ENCODE measurements around the gene SH3GL1.

The SH3GL1 gene

DNA sequence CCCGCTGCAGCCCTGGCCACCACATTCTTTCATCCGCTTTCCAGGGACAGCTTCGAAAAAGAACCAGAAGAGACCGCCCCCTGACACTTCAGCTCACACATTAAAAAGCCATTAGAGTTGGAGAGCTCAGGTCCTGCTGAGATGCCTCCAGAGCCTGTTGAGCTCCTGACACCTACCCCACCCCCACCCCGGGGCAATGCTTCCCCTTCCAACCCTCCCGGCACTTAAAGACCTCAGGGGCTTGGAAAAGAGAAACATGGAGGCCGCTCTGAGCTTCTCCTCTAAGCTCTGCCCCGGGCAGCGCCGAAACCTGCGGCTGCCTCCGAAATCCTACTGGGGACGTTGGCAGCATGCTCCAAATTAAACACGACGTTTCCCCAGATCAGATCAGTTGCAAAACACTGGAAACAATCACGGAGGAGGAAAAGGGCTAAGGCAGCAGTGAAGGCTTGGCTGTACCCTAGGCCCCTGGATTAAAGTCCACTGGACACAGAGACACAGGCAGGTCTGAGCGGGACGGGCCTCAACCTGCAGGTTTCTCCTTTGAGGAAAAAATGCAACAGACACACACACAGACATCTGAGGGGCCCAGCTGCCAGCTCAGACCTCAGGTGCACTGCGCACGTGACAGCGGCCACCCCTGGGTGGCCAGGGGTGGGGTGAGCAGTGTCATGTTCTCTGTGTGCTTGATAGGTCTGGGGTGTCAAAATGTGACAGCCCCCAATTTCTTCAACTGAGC, 9.6 kb downstream of the SH3GL1 start:
- DNase-seq (ENCODE audit: low read depth): peak; percentile 69
- TF ChIP-seq, protein P1, sequence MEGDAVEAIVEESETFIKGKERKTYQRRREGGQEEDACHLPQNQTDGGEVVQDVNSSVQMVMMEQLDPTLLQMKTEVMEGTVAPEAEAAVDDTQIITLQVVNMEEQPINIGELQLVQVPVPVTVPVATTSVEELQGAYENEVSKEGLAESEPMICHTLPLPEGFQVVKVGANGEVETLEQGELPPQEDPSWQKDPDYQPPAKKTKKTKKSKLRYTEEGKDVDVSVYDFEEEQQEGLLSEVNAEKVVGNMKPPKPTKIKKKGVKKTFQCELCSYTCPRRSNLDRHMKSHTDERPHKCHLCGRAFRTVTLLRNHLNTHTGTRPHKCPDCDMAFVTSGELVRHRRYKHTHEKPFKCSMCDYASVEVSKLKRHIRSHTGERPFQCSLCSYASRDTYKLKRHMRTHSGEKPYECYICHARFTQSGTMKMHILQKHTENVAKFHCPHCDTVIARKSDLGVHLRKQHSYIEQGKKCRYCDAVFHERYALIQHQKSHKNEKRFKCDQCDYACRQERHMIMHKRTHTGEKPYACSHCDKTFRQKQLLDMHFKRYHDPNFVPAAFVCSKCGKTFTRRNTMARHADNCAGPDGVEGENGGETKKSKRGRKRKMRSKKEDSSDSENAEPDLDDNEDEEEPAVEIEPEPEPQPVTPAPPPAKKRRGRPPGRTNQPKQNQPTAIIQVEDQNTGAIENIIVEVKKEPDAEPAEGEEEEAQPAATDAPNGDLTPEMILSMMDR (IDR thresholded peaks at IDR 0.05; ENCODE audit: insufficient read depth, low read depth, low read length, missing control alignments): no peak
- no peak overlapping the region for H3K4me3 ChIP-seq (ENCODE audit: low read length)

DNA sequence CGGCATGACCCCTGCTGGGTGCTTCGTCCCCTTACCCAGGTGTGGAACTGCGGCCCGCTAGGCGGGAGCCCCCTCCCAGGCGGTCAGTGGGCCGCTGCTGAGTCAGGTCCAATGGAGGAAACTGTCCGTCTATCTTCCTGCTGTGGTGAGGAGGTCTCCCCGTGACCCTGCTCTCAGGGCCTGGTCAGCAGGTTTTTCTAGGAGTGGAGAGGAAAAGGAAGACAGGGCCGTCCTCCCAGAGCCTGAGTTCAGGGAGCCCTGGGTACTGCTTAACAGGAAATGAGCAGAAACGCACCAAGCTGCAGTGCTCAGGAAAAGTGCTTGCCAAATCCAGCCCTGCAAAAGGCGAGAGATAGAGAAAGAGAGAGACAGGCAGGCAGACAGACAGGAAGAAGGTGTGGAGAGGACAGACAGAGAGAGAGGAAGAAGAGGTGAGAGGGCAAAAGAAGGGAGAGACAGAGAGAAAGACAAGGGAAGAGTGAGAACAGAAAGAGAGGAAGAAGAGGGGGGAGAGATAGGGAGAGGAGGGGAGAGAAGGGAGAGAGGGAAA, 10.3 kb downstream of the SH3GL1 start:
- H3K4me3 ChIP-seq (ENCODE audit: low read length): no peak overlapping the region
- TF ChIP-seq, protein P1 (IDR thresholded peaks at IDR 0.05; ENCODE audit: insufficient read depth, low read depth, low read length, missing control alignments): no peak
- DNase-seq (ENCODE audit: low read depth): no peak

DNA sequence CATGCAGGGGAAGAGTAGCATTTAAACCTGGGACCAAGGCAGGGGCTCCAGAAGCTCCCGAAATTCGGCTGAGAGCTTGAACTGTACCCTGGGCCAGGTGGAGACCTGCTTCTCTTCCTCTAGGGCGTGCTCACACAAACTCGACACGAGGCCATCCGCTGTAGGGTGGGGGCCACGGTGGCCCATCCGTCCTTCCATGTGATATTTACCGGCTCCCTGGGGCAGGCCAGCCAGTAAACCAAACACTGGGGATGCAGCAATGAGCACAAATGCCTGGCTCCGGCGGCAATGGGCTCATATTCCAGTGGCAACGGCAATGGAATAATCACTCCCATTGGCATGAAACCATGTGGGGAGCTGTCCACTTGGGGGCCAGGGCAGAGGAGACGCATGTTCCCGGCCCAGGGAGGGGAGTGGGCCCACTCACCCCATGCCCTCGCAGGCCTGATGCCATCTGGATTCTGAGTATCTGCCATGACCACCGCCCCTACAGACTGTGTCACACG, 10.8 kb downstream of the SH3GL1 start:
- TF ChIP-seq, protein P1 (IDR thresholded peaks at IDR 0.05; ENCODE audit: insufficient read depth, low read depth, low read length, missing control alignments): no peak
- no peak overlapping the region for H3K4me3 ChIP-seq (ENCODE audit: low read length)
- DNase-seq (ENCODE audit: low read depth): no peak

DNA sequence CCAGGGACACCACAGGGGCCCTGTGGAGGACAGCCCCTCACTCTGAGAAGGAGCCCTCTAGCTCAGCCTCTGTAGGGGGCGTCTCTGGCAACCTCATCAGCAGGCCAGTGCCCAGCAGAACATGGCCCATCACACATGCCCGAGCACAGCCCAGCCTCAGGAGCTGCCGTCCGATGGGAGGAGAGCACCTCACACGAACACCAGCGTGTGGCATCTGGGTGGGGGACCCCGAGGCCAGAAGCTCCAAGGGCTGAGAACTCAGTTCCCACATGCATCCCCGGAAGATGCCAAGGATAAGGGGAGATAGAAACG, 11.3 kb downstream of the SH3GL1 start:
- DNase-seq (ENCODE audit: low read depth): no peak
- no peak overlapping the region for H3K4me3 ChIP-seq (ENCODE audit: low read length)
- TF ChIP-seq, protein P1 (IDR thresholded peaks at IDR 0.05; ENCODE audit: insufficient read depth, low read depth, low read length, missing control alignments): no peak

DNA sequence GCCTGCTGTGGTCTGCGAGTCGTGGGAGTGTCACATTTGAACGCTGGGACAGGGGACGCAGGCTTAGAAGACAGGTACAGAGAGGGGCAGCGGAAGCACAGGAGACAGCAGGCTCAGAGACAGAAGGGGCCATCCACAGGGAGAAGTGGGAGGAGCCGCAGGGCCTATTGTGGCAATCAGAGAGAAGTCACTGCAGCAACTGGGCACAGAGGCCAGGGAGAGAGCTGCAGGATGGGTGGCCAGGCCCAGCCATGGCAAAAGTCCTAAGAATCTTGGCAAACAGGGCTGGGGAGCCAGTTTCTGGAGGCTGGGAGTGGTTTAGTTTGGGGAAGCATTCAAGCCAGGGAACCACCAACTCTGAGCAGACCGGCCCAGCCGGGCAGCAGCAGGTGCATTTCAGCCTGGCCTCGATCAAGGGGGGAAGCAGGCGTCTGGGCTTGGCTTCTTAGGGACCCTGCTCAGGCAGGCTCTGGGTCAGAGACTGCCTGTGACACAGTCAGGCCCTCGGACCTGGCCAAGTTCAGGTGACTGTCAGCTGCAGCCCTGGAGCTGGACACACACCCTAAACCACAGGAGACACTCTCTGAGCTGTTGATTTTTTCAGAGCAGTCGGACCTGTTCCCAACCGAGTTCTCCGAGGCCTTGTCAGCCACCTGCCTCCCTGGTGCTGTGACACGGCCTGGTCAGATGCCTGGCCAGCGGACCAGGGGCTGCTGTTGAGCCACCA, 11.8 kb downstream of the SH3GL1 start:
- TF ChIP-seq, protein P1 (IDR thresholded peaks at IDR 0.05; ENCODE audit: insufficient read depth, low read depth, low read length, missing control alignments): no peak
- DNase-seq (ENCODE audit: low read depth): no peak
- no peak overlapping the region for H3K4me3 ChIP-seq (ENCODE audit: low read length)

DNA sequence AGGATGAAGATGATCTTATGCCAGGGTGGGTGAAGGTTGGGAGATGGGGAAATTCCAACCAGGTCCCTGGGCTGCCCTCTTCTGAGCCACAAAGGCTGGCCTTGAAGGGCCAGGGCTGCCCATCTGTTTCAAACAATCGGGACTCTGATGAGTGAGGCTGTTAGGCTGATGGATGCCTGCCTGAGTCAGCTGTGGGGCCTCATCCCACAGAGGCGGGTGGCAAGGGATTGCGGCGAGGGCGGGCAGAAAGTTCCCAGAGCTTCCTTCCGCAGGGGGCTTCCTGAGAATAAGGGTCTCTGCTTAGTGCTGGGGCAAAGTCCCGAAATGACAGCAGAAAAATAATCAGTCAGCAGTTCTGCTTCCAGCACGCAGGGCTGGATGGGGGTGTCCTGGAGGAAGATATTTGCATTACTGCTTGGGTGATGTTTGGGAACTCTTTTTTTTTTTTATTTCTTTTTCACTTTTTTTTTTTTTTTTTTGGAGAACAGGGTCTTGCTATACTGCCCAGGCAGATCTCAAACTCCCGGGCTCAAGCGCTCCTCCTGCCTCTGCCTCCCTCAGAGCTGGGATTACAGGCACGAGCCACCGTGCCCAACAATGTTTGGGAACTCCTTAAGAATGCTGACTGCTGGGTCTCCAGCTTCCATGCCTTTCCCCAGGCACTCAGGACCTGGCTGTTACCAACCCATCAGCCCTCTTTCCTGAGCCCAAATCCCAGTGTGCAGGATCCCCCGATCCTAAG, 14.1 kb downstream of the SH3GL1 start:
- TF ChIP-seq, protein P1 (IDR thresholded peaks at IDR 0.05; ENCODE audit: insufficient read depth, low read depth, low read length, missing control alignments): peak; percentile 8
- no peak for DNase-seq (ENCODE audit: low read depth)
- H3K4me3 ChIP-seq (ENCODE audit: low read length): no peak overlapping the region
